CD4-positive, alpha-beta T cell treated with Interleukin-6 for 4 hours (primary cell): ENCODE data around the gene EPB41L1.
A peak's percentile ranks its signal among the peaks of the same experiment; 100 is the strongest.
"Not testable (repeated sequence)": the region's sequence is repeated elsewhere in the genome, so short reads cannot be mapped to it uniquely, and the experiment has no call there.

Experiments
- DNase-seq: peaks from one replicate; pipeline ENCODE4 v3.0.0-alpha.2; 2020; ENCODE audit warnings: mixed read lengths

The EPB41L1 gene

DNA sequence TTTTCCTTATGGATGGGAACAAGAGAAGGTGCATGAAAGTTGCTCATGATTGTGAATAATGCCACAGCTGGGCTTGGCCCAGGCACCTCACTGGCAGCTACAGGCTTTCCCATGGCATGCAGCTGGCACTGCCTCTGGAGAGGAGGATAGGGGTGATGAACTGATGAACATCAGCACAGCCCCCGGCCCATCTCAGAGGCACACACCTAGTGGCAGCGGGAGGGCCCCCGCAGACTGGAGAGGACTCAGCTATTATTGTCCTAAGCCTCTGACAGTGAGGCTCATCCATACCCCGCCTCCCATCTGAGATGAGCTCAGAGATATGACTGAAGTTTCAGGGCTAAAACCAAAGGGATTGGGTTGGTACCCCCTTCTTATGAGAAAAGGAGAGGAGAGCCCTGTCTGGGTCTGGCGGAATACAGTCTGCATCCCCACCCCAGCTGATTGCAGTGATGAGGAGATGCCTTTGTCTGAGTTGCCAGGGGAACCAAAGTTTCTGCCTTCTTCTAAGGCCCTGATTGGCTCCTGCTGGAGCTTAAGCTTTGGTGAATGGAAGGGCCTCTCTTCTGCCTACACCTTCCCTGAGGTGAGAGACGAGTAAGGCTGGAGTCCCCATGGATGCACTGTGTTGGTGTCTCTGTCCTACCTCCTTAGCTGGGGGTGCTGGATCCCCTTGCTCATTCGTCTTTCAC lies 27.6 kb upstream of the EPB41L1 start:
- no peak for DNase-seq

DNA sequence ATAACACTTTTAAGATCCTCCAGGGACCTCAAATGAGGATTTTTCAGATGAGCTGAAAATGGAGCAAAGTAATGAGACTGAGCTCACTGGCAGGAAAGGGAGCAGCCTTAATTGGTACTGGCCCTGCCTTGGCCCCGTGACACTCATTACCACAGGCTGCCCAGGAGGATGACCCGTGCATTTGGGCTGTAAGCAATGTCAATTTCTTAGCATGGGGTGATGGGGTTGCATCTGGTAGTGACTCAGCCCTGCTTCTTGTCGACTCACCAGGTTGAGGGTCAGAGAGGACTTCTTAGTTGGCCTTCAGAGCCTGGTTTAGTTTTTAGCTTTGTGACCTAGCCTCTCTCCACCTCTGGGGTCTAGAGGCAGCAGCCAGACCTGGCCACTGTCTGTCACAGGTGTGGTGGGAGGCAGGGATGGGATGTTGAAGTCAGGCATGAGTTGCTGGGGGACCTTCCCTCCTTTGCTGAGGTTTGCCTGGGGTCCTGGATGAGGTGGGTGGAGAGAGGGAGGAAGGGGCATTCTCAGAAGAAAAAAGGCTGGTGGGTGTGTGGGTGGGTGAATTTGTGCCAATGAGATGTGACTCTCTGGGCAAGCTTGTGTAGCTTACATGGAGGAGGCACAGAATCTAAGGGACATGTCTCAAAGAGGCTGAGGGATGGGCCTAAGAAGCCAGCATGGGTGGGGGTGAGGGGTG lies 25.9 kb upstream of the EPB41L1 start:
- no peak for DNase-seq

DNA sequence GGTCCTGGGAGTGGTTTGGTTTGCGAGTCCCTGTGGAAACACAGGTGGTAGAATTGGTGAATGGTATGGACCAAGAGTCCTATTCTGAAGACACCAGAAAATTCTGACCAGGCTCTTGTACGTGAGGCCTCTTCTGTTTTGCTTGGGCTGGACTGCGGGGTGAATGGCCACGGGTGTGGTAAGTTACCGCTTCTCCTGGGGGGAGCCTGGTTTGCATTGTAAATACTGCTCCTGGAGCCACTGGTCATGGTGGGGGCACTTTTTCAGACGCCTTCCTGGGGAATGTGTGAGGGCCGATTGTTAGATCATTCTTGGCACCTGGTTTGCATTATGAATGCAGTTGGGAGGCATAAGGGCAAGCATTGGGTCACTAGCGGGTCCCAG lies 25.4 kb upstream of the EPB41L1 start:
- DNase-seq, result no peak

DNA sequence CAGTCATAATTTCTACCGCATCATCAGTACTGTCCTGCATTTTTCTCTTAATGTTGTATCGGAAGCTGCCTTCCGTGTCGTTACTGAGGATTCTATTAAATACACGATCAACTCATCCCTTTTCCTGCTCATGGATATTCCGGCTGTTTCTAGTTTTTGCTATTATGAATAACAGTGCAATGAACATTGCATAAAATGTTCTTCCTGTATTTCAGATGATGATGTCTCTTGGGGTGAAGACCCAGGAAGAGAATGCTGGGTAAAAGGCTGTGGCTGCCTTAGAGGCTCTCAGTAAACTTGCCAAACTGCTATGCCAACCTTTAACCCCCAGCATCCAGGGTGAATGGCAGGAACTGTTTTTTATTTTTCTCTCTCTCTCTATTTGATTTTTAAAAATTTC lies 24.1 kb upstream of the EPB41L1 start:
- DNase-seq, result no peak

DNA sequence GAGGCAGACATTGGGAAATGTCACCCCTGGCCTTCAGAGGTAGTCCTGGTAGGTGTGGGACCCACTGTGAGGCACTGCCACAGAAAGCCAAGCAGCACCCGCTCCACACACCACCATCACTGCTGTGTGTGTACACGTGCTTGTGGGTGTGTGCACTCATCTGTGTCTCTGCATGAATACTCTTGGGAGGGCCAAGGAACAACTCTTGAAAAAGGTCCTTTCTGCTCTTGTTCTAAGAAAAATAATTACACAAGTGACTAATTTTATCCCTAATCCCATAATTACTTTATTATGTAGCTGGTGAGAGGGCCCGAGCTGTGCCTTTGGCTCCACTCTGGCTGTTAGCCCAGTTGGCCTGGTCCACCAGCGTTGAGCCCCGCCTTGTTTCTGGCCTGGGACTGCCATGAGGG lies 21.7 kb upstream of the EPB41L1 start:
- DNase-seq, result no peak

DNA sequence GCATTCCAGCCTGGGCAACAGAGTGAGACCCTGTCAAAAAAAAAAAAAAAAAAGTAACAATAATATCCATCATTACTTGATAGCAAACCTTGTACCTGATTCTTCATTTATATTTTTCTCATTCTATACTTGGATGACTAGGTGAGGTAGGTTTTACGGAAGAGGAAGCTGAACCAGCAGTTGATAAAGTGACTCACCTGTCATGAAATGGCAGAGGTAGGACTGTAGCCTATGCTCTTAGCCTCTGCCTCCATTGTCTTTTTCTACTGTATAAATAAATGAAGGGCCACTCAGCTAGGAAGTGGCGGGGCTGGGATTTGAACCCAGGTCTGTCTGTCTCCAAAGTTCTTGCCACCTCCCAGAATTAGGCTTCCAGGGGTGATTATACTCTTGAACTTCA lies 20.7 kb upstream of the EPB41L1 start:
- DNase-seq, result no peak

DNA sequence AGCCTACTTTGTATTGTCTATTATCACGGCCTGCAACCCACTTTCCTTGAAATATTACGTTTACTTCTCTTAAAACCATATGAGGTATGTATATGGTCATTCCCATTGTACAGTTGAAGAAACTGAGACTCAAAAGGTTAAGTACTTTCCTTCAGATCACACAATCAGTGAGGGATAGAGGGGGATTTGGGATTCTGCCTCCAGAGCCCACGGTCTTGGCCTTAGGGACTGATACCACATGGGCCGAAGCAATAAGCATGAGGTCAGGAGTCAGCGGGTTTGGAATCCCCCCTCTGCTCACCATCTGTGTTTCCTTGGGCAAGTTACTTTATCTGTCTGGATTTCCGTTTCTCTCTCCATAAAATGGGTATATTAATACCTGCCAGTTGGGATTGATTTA lies 19.4 kb upstream of the EPB41L1 start:
- DNase-seq, result no peak

DNA sequence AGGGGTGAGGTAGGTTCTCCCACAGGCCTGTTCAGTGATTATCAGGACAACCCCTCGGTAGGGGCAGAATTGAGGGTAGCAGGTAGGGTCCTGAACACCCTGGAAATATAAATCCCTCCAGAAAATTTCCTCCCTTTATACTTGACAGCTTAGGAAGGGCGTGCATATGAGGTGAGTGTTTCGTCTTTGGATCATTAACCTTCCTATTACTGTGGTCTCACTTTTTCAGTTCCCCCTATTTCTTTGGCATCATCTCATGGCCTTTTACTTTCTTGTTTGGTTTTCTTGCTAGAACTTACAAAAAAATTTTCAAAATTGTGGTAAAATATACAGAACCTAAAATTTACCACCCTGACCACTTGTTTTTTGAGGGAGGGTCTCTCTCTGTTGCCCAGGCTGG lies 18.7 kb upstream of the EPB41L1 start:
- no peak for DNase-seq

DNA sequence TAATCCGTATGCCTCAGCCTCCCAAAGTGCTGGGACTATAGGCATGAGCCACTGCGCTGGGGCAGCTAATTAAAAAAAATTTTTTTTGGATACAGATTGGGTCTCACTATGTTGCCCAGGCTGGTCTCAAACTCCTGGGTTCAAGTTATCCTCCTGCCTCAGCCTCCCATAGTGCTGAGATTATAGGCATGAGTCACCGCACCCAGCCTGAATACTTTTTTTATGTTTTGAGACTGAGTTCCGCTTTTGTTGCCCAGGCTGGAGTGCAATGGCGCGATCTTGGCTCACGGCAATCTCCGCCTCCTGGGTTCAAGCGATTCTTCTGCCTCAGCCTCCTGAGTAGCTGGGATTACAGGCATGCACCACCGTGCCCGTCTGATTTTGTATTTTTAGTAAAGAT lies 17.2 kb upstream of the EPB41L1 start:
- not testable (repeated sequence) for DNase-seq

DNA sequence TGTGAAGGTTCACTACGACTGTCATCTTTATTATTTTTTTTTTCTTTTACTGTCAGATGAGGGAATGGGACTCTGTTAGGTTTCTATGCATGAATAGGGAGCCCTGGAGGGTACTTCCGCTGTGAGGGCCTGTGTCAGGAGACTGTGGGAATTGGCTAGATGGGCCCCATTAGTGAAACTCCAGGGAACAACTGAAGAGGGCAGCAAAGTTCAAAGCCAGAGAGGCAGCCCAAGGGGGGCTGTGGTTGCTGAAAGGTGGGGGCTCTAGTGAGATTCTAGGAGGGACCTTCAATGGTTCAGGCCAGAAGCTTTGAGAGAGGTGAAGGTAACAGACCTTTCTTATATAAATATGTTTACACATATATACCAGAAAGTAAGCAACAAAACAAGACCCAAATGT lies 13.2 kb upstream of the EPB41L1 start:
- no peak for DNase-seq

DNA sequence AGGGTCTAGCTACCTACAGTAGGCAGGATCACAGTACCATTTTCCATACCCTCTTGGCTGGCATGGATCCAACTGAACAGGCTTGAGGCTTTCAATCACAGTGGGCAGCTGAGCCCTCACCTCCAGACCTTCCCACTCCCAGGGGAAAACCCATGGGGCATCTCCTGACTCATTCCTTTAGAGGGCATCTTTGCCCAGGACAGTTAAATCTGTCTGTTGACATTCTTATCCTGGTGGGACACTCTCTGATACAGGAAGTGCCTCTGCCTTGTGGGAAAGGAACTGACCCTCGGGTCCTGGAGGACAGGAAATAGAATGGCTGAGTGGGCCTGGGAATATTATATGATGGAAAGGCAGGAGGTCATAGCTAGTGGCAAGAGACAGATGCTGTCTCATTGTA lies 10.2 kb upstream of the EPB41L1 start:
- DNase-seq, result no peak

DNA sequence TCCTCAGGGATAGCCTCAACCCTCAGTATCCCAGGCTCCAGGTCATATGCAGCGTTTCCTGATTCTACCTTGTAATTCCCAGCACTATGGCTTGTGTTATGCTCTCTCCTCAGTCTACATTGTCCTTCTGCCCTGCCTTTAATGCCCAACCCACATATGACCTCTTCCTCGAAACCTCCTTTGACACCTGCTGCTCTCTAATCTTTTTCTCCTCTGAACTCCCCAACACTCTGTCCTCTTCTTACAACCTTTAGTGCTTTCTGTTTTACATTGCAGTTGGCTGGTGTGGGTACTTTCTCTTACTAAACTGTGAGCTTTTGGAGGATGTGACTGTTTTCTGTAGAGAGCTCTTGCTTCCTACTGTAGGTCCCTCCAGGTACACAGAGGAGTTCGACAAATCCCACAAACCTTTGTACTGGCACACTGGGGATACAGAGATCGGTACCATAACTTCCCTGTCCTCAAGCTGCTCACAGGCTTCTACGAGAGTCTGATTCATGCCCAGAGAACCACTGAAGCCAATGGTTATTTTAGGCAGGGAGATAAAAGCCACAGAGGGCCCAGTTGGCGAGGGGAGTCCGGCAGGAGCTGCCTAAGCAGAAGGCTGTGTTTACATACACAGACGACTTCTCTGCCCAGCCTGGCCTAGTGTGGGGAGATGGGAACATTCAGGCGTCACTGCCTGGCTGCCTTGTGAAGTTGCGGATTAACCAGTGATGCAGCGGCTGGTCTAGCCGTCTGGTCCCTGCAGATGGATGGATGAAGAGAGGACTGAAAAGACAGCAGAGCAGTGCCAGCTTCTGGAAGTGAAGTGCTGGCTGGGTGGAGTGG lies 8.4 kb upstream of the EPB41L1 start:
- no peak for DNase-seq

DNA sequence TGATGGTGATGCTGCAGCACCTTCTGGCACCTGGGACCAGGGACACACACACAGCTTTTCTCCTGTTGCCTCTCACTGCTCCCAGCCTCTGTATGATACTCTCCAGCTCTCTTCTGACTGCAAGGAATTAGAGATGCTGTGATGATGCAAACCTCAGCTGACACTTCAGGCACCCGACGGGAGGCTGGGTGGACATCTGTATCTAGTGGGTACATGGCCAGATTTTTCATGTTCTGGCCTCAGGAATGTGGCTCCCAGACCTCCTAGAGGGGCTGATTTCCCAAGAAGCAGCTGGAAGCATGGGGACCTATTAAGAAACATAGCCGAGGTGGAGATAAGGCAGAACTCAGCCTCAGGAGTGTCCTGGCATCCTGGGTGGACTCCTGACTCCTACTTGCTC lies 6.8 kb upstream of the EPB41L1 start:
- DNase-seq, result no peak

DNA sequence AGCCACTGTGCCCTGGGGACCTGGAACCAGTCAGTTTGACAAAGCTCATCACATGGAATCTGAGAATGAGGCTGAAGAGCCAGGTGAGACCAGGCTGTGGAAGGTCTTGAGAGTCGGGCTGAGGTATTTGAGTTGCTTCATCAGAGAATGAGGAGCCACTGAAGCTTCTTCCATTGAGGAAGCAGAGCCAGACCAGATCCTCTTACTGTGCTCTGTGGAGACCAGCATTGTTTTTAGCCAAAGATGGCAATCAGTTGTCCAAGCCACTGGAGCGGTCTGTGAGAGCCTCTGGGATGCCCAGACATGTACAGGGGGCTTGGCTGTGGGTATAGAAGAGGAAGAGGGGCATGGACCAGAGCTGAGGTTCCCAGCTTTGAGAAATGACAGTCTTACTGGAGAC lies 6.1 kb upstream of the EPB41L1 start:
- no peak for DNase-seq

DNA sequence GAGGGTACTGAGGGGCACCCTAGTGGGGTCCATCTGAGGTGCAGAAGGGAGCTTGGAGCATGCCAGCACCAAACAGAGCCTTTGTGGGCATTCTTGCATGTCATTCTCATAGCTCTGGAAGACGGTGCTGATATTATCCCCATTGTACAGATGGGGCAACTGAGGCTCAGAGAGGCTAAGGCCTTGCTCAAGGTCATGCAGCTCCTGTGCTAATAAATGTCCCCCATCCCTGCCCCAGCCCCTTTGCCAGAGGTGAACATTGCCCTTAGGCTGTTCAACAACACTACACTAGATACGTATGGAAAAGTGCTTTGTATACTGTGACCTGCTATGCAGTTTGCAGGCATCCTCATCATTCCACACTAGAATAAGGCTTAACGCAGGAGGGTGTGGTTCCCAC lies 5.5 kb upstream of the EPB41L1 start:
- no peak for DNase-seq

DNA sequence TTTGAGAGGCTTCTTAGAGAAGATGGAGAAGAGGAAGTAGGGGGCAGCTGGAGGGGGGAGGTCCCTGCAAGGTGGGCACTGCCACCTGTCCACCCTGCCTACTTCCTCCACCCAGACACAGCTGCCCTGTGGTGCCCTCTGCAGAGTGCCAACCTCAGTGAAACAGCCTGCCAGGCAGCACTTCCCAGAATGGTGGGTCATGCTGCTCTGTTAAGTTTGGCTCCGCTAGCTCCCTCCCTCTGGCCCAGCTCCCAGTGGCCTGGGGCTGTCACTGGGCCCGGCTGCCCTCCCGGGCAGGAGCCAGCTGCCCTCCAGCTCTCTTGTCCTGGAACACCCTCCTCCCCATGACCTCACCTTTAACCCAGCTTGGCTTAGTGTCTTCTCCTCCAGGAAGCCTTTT lies 5.1 kb upstream of the EPB41L1 start:
- no peak for DNase-seq

DNA sequence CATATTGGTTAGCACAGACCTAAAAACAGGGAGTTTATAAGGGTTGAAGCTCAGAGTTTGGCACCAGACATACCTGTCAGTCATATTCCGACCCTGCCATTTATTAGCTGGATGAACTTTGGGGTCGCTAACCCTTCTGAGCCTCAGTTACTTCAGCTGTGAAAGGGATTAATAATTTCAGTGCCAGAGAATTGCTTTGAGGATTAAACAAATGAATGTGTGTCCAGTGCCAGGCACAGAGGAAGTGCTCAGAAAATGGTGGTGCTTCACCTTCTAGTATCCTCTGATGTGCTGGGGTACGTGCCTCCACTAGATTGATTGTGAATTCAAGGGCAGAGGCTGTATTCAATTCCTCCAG lies 4.1 kb upstream of the EPB41L1 start:
- DNase-seq, result no peak

DNA sequence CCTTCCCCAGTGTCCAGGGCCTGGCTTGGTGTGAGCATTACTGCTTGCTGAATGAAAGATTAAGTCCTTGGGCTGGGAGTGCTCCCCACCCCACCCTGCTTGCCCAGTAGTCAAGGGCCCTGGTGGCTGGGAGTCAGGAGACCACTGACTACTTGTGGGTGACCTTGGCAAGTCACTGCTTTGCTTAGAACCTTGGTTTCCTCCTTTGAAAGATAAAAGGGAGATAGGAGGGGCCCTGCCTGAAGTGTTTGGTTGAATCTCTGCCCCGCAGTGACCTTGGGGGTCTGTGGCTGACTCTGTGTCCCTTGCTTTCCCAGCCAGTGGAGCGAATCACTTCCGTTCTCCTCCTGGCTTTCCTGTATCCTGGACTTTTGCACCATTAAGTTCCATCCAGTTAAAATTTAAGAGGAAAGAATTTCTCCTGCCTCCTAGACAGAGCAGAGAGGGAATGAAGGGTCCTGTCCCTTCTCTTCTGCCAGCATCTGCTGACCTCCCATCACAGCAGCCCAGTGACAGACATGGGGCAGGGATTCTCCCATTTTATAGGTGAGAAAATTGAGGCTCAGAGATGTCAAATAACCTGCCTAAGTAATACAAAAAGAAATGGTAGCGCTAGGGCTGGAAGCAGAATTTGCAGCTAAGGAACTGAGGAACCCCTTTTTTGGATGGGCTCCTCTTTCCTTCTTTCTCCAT lies 3.5 kb upstream of the EPB41L1 start:
- no peak for DNase-seq

DNA sequence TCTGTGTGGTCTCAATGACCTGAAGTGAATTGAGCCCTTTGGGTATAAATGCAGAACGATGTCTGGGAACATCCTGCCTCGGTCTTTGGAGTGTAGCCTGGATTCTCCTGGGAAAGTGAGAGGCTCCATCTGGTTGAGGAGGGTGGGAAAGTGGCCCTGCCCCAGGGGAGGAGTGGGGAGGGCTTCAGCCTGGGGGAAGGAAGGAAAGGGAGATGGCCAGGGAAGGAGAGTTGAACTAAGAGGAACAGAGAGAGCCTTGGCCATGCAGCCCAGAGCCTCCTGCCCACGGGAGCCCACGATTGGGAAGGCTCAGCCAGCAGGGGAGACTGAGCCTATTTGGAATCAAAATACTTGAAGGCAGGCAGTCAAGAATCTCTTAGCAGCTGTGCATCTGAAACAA lies 2.3 kb upstream of the EPB41L1 start:
- DNase-seq, result no peak

DNA sequence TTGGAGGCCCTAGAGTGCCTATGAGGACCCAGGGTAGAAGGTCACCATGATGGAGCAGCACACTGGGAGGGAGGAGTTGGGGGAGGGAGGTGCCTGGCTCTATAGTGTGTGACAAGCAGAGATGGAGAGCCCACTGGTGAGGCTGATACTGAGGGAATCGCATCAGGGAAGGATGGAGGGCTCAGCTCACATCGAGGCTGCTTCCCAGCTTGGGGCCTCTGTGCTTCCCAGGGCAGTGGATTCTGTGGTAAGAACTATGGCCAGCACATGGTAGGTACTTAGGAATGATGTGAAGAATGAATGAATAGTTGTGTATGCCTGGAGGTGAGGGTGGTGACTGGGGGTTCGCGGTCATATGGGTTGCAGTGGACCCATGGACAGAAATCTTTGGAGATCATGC lies 1.3 kb upstream of the EPB41L1 start:
- no peak for DNase-seq

DNA sequence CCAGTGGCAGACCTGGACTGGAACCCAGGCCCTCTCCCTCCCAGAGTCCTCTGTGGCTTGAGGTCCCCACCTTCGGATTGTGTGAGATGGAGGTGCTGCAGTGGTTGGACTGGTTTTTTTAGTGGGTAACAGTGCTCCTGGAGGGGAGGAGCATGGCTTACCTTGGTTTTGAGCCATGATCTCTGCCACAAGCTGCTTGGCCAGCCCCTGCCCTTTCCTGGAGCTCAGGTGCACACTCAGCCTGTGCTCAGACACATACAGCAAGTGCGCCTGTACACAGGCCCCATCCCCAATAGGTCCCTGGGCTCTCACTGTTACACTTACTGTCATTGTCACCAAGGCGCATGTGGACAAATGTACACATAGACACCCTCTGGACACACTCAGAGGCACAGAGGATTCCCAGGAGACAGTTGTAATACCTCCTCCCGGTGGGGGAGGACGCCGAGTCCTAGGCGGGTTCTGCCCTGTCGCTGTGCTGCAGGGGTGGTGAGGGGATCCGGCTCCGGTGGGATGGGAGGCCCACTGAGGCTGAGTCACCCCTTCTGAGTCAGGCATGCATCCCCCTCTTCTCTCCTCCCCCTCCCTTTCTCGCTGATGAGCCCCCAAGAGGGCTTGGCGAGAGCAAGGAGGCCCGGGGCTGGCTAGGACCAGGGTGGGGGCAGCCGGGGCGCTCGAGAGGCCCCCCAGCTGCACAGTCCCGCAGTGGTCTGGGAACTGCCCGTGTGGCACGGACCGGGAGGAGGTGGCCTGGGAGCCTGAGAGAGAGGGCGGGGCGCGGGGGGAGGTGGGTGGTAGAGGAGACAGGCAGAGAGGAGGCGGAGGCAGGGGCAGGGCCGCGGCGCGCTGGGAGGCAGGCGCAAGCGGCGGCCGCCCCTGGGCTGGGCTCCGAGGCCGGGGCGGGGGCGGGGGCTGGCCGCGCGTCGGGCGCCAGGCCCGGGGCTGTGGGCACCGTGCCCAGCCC lies 522 bp upstream of the EPB41L1 start:
- DNase-seq, result peak; percentile 49

DNA sequence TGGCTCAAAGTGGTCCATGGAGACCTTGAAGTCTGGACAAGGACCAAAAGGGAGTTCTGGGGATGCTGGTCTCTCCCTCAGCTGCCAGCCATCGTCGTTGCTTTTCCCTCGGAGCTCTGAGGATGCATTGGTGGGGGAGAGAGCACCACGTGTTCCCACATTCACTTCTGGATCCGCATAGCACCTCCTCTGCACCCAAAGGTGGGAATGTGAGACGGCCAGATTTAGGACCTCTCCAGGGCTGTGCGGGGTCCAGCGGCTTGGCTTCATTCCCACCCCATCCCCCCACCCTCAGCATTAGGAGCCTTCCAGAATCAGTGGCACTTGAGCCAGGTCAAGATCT lies 1.1 kb downstream of the EPB41L1 start:
- DNase-seq, result no peak

DNA sequence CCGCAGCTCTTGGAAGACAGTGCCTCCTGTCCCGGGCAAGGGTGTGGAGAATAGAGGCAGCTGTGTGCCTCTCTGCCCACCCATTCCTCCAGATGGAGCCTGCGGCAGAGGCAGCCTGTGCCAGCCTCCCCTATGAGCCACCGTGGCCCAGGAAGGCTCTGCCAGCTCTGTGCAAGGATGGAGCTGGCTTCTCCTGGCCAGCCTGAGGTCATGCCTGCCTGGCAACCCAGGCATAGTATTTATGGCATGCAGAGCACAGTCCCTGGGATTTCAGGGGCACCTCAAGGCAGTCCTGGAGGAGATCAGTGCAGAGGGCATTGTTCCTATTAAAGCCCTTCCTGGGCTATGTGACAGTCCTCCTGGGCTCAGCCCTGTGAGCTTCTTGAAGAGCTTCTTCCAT lies 1.5 kb downstream of the EPB41L1 start:
- no peak for DNase-seq
